Peyer's patch (tissue), 4 donors: Measurements from ENCODE around the gene GSKIP. TPM values are rescaled to one million over a fixed set of nuclear protein-coding genes. Genes with fewer than 3 reads are reported as not detected.
A peak's percentile ranks its signal among the peaks of the same experiment; 100 is the strongest.

Experiments used
- DNase-seq, 3 donors: peaks; one replicate each; pipeline ENCODE4 v3.0.0-alpha.2; 2017 to 2019
- H3K27ac ChIP-seq, 4 donors: fragments of 200-600 bp; sonication (generic); one replicate each; pipeline ENCODE4 v1.5.1; 2016 to 2019
- H3K27me3 ChIP-seq, 2 donors: fragments of 200-600 bp; sonication (generic); one replicate each; pipeline ENCODE4 v1.5.1; 2019
- H3K36me3 ChIP-seq, 3 donors: fragments of 200-600 bp; sonication (generic); one replicate each; pipeline ENCODE4 v1.5.1; 2016 to 2019
- H3K4me1 ChIP-seq, 4 donors: fragments of 200-600 bp; sonication (generic); one replicate each; pipeline ENCODE4 v1.5.1; 2016 to 2019
- H3K4me3 ChIP-seq, 4 donors: fragments of 200-600 bp; sonication (generic); 1 replicate in 3 of 4; 2 replicates in 1 of 4; pipeline ENCODE4 v1.5.1; 2016 to 2019; ENCODE audit warnings: mild to moderate bottlenecking in 1 of 4
- H3K9me3 ChIP-seq, 4 donors: fragments of 200-600 bp; sonication (generic); one replicate each; pipeline ENCODE4 v1.5.1; 2016 to 2019; ENCODE audit warnings: mild to moderate bottlenecking in 1 of 4
- POLR2A ChIP-seq, 2 donors: fragments of 450-650 bp; IDR thresholded peaks; one replicate each; pipeline ENCODE4 v1.5.1; 2017; ENCODE audit warnings: antibody characterized with exemption in 2 of 2, mild to moderate bottlenecking in 2 of 2, moderate library complexity in 2 of 2
- total RNA-seq, 4 donors: library from RNA; depleted of rRNA; stranded (reverse); fragments of >200 nt; gene quantifications; one replicate each; pipeline ENCODE4 v1.1.0, GENCODE V29; 2016
- TF ChIP-seq, protein P1 (sequence below), 6 experiments: fragments of 450-650 bp in 4 of 6; fragments of 200-600 bp in 2 of 6; sonication (generic) in 1 of 6; IDR thresholded peaks; one replicate each; pipeline ENCODE4 v1.5.1; 2017 to 2019; ENCODE audit warnings: antibody characterized with exemption in 6 of 6, mild to moderate bottlenecking in 3 of 6, moderate library complexity in 1 of 6

The GSKIP gene
- total RNA-seq, 4 donors from 2014 or later: 56.8 to 140 (median 62.8) TPM

DNA sequence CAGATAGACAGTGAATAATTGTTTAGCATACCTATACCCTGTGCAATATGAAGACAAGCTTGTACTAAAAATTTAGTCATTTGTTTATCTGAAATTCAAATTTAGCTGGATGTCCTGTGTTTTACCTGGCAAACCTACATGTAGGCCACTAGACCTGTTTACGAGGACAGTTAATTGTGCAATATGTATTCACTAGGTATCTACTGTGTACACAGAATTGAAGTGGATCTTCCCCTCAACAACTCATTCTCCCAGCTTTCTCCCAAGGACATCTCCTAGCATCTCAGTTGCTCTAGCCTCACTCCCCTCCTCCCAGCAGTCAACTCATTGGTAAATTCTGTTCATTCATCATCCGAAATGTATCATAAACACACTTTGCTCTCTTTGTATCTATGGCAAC lies 53.9 kb downstream of the GSKIP start:
- no peaks in the 10 kb centered on the region for H3K9me3 ChIP-seq
- H3K36me3 ChIP-seq: no peaks in the 10 kb centered on the region
- no peaks in the 10 kb centered on the region for H3K4me1 ChIP-seq
- H3K27ac ChIP-seq: no peak overlapping the region
- no peak for DNase-seq
- no peak for TF ChIP-seq POLR2A (IDR thresholded peaks at IDR 0.05)
- TF ChIP-seq, protein P1, sequence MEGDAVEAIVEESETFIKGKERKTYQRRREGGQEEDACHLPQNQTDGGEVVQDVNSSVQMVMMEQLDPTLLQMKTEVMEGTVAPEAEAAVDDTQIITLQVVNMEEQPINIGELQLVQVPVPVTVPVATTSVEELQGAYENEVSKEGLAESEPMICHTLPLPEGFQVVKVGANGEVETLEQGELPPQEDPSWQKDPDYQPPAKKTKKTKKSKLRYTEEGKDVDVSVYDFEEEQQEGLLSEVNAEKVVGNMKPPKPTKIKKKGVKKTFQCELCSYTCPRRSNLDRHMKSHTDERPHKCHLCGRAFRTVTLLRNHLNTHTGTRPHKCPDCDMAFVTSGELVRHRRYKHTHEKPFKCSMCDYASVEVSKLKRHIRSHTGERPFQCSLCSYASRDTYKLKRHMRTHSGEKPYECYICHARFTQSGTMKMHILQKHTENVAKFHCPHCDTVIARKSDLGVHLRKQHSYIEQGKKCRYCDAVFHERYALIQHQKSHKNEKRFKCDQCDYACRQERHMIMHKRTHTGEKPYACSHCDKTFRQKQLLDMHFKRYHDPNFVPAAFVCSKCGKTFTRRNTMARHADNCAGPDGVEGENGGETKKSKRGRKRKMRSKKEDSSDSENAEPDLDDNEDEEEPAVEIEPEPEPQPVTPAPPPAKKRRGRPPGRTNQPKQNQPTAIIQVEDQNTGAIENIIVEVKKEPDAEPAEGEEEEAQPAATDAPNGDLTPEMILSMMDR (IDR thresholded peaks at IDR 0.05): no peak
- H3K27me3 ChIP-seq: no peaks in the 10 kb centered on the region
- H3K4me3 ChIP-seq: no peak overlapping the region

DNA sequence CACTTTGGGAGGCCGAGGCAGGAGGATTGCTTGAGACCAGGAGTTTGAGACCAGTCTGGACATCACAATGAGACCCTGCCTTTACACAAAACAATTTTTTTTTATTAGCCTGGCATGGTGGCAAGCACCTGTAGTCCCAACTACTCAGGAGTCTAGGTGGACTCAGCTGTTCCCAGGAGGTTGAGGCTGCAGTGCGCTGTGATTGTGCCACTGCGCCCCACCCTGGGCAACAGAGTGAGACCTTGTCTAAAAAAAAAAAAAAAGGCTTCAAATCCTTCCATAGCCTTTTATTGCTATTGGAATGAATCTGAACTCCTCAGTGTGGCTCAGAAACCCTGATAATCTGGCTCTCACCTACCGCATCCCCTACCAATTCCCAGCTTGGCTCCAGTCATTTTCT lies 54.7 kb downstream of the GSKIP start:
- Histone ChIP-seq H3K9me3 (no peaks in the 10 kb centered on the region), H3K4me3 (no peak overlapping the region), H3K4me1 (no peaks in the 10 kb centered on the region), H3K27ac (no peak overlapping the region), H3K27me3 (no peaks in the 10 kb centered on the region), H3K36me3 (no peaks in the 10 kb centered on the region)
- no peak for DNase-seq
- TF ChIP-seq POLR2A (IDR thresholded peaks at IDR 0.05): no peak
- TF ChIP-seq, protein P1 (IDR thresholded peaks at IDR 0.05): no peak

DNA sequence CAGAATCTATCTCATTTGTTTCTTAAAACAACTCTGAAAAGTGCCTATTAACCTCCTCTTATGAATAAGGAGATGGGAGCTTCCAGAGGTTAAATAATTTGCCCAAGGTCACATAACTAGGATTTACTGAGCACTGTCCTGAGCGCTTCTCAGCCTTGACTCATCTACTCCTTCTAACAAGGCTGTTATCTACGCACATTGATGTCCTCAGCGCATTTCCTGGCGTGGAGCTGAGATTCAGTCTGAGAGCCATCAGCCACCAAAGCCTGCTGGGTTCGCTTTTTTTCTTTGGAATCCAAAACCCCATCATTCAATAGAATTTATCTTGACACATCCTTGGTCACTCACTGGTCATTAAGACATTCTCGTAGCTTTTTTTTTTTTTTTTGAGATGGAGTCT lies 57.9 kb downstream of the GSKIP start:
- no peaks in the 10 kb centered on the region for H3K36me3 ChIP-seq
- no peak for DNase-seq
- no peaks in the 10 kb centered on the region for H3K27me3 ChIP-seq
- no peak overlapping the region for H3K27ac ChIP-seq
- H3K9me3 ChIP-seq: no peaks in the 10 kb centered on the region
- H3K4me1 ChIP-seq: no peaks in the 10 kb centered on the region
- TF ChIP-seq, protein P1 (IDR thresholded peaks at IDR 0.05): no peak
- no peak for TF ChIP-seq POLR2A (IDR thresholded peaks at IDR 0.05)
- H3K4me3 ChIP-seq: no peak overlapping the region

DNA sequence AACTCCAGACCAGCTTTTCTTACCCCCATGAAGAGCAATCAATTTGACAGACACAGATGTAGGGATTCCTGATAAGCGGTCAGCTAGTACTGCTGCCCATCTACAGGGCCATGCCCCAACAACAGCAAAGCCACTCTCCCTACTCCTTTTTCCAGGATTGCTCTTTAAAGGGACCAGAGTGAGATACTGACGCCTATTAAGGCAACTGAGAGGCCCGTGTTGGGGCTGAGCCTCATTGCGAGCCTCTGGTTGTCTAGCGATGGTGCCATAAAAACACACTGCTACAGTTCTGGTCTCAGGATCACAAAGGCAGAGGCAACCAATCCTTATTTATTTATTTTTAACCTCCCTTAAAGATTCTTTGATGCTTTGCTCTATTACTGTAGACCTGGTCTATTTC lies 59.7 kb downstream of the GSKIP start:
- H3K4me3 ChIP-seq: no peak overlapping the region
- no peak for TF ChIP-seq POLR2A (IDR thresholded peaks at IDR 0.05)
- TF ChIP-seq, protein P1 (IDR thresholded peaks at IDR 0.05): no peak
- DNase-seq: no peak
- no peaks in the 10 kb centered on the region for H3K36me3 ChIP-seq
- H3K4me1 ChIP-seq: no peaks in the 10 kb centered on the region
- H3K27ac ChIP-seq: no peak overlapping the region
- no peaks in the 10 kb centered on the region for H3K9me3 ChIP-seq
- H3K27me3 ChIP-seq: no peaks in the 10 kb centered on the region

DNA sequence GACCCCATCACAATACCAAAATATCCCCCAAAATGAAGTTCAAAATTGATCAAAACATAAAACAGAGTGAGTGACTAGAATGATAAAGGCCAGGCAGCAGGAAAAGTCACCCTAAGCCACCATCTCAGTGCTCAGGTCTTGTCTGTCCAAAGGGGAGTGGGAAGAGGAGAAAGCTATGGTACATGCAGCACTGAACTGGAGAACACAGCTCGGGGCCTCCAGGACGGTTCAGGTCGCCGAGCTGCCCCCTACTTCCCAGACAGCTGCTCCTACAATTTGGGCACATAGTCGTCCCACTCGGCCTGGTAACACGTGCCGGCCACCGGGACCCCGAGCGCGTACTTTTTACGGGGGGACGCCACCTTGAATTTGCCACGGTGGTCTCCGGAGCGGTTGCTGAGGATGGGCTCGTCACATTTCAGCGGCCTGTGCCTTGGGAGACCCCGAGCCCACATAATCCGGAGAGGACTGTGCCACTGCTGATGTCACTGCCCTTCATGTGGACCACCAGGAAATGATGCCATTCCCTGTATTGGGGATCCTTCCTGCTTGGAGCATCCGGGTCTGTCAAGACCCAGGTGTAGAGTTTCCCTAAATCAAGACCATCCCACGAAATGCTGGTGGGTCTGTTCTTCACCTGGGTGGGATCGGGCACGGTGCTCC lies 60.3 kb downstream of the GSKIP start:
- no peak for TF ChIP-seq POLR2A (IDR thresholded peaks at IDR 0.05)
- TF ChIP-seq, protein P1 (IDR thresholded peaks at IDR 0.05): no peak
- no peak overlapping the region for H3K27ac ChIP-seq
- H3K4me3 ChIP-seq: peak overlapping the region; percentile 17 to 51 (median 41)
- no peaks in the 10 kb centered on the region for H3K27me3 ChIP-seq
- no peaks in the 10 kb centered on the region for H3K4me1 ChIP-seq
- no peaks in the 10 kb centered on the region for H3K36me3 ChIP-seq
- DNase-seq: no peak
- no peaks in the 10 kb centered on the region for H3K9me3 ChIP-seq
